ENCODE data around the gene OGFOD2.

DNA sequence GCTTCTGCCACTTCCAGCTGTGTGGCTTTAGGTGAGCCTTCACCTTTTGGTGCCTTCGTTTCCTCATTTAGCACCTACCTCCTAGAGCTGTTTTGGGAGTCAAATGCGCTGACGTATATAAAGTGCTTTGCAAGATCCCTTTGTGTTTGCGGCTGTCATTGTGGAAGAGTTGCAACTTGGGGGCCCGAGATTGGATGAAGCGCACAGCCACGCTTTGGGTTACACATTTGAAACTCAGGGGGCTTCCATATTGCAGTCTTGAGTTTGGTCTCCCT lies 4.8 kb downstream of the OGFOD2 start:
- TF ChIP-seq TAF1 (IDR thresholded peaks at IDR 0.05; ENCODE audit: borderline replicate concordance, insufficient read depth, low read length) (no peak), POLR2AphosphoS5 (IDR thresholded peaks at IDR 0.05; ENCODE audit: low read depth, low read length) (no peak)

Measured in PFSK-1 (cell line).